Measurements from ENCODE around the gene FAM118B. TPM values are rescaled to one million over a fixed set of nuclear protein-coding genes. Genes with fewer than 3 reads are reported as not detected.

FAM118B gene
- total RNA-seq, 1 donor from 2014 or later, result 28.3 TPM

DNA sequence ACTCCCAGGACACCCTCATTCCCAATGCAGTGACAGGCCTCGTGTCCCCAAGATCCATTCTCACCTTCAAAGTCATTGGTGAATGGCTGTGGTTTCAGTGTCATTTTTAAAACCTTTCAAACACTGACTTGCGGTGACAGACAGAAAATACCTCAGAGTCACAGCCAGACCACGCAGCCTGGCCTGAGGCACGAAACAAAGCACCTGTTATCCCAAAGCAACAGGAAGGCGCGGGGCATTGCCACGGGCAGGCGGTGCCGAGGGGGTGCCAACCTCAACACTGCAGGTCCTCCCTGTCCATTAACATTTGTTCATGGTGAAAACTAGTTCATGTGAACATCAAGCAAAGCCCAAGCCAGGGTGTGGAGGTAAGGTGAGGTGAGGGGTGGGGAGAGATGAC lies 38.3 kb upstream of the FAM118B start:
- Mint-ChIP-seq H3K27me3 (ENCODE audit: low read depth, unreplicated experiment) (peaks cover 30% of the 10 kb centered on the region), H3K4me1 (ENCODE audit: low read depth, unreplicated experiment) (peaks cover 2% of the 10 kb centered on the region), H3K27ac (ENCODE audit: unreplicated experiment) (no peak overlapping the region), H3K9me3 (ENCODE audit: unreplicated experiment) (peaks cover 1% of the 10 kb centered on the region), H3K4me3 (ENCODE audit: unreplicated experiment) (no peak overlapping the region), H3K36me3 (ENCODE audit: low read depth, unreplicated experiment) (no peaks in the 10 kb centered on the region)
- Histone ChIP-seq H3K79me2 (ENCODE audit: insufficient read depth, low read length) (no peaks in the 10 kb centered on the region), H3K4me2 (ENCODE audit: low read length) (no peak overlapping the region), H4K20me1 (ENCODE audit: insufficient read depth, low read length) (no peaks in the 10 kb centered on the region), H3K27ac (ENCODE audit: low read depth, low read length) (no peak overlapping the region), H3K27me3 (ENCODE audit: insufficient read depth, low read length) (peaks cover 5% of the 10 kb centered on the region), H3K36me3 (ENCODE audit: insufficient read depth, low read length) (no peaks in the 10 kb centered on the region), H2AFZ (ENCODE audit: low read depth, low read length) (no peak overlapping the region), H3K4me3 (ENCODE audit: insufficient read depth, low read depth, low read length) (no peak overlapping the region), H3K9me3 (ENCODE audit: insufficient read depth, low read depth, low read length) (no peaks in the 10 kb centered on the region), H3K9ac (ENCODE audit: low read length) (no peak overlapping the region), H3K4me1 (ENCODE audit: insufficient read depth, low read length) (no peaks in the 10 kb centered on the region)
- no peak for DNase-seq (ENCODE audit: low read depth)
- no peak for TF ChIP-seq EZH2 (IDR thresholded peaks at IDR 0.05; ENCODE audit: insufficient read depth, low read length)
- TF ChIP-seq, protein P1, sequence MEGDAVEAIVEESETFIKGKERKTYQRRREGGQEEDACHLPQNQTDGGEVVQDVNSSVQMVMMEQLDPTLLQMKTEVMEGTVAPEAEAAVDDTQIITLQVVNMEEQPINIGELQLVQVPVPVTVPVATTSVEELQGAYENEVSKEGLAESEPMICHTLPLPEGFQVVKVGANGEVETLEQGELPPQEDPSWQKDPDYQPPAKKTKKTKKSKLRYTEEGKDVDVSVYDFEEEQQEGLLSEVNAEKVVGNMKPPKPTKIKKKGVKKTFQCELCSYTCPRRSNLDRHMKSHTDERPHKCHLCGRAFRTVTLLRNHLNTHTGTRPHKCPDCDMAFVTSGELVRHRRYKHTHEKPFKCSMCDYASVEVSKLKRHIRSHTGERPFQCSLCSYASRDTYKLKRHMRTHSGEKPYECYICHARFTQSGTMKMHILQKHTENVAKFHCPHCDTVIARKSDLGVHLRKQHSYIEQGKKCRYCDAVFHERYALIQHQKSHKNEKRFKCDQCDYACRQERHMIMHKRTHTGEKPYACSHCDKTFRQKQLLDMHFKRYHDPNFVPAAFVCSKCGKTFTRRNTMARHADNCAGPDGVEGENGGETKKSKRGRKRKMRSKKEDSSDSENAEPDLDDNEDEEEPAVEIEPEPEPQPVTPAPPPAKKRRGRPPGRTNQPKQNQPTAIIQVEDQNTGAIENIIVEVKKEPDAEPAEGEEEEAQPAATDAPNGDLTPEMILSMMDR (IDR thresholded peaks at IDR 0.05; ENCODE audit: insufficient read depth, low read depth, low read length), result no peak
- no peak for FAIRE-seq

DNA sequence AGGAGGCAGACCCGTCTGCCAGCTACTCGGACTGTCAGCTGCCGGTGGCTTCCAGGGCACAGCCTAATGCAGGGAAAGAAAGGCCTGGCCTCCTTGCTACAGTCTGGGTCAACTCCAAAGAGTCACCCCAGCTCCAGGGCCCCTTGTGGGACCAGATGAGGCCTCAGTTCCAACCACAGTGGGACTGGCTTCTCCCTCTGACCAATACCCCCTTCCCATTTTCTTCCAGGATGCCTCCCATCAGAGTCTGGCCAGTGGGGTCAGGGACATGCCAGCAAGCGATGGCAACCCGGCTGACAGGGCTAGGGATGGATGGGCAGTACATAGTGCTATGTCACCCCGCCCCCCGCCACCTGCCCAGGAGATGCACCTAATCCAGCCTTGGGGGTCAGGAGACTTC lies 36.8 kb upstream of the FAM118B start:
- Mint-ChIP-seq H3K27me3 (ENCODE audit: low read depth, unreplicated experiment) (peaks cover 30% of the 10 kb centered on the region), H3K36me3 (ENCODE audit: low read depth, unreplicated experiment) (peaks cover 1% of the 10 kb centered on the region), H3K4me3 (ENCODE audit: unreplicated experiment) (no peak overlapping the region), H3K4me1 (ENCODE audit: low read depth, unreplicated experiment) (peaks cover 2% of the 10 kb centered on the region), H3K27ac (ENCODE audit: unreplicated experiment) (no peak overlapping the region), H3K9me3 (ENCODE audit: unreplicated experiment) (peaks cover 1% of the 10 kb centered on the region)
- H2AFZ ChIP-seq (ENCODE audit: low read depth, low read length), result no peak overlapping the region
- H3K79me2 ChIP-seq (ENCODE audit: insufficient read depth, low read length), result no peaks in the 10 kb centered on the region
- DNase-seq (ENCODE audit: low read depth), result no peak
- H3K9ac ChIP-seq (ENCODE audit: low read length), result no peak overlapping the region
- H3K4me2 ChIP-seq (ENCODE audit: low read length), result no peak overlapping the region
- no peak overlapping the region for H3K4me3 ChIP-seq (ENCODE audit: insufficient read depth, low read depth, low read length)
- no peaks in the 10 kb centered on the region for H3K4me1 ChIP-seq (ENCODE audit: insufficient read depth, low read length)
- no peak for TF ChIP-seq EZH2 (IDR thresholded peaks at IDR 0.05; ENCODE audit: insufficient read depth, low read length)
- TF ChIP-seq, protein P1 (IDR thresholded peaks at IDR 0.05; ENCODE audit: insufficient read depth, low read depth, low read length), result no peak
- no peak for FAIRE-seq
- H4K20me1 ChIP-seq (ENCODE audit: insufficient read depth, low read length), result no peaks in the 10 kb centered on the region
- peaks cover 5% of the 10 kb centered on the region for H3K27me3 ChIP-seq (ENCODE audit: insufficient read depth, low read length)
- H3K27ac ChIP-seq (ENCODE audit: low read depth, low read length), result no peak overlapping the region
- no peaks in the 10 kb centered on the region for H3K9me3 ChIP-seq (ENCODE audit: insufficient read depth, low read depth, low read length)
- no peaks in the 10 kb centered on the region for H3K36me3 ChIP-seq (ENCODE audit: insufficient read depth, low read length)

DNA sequence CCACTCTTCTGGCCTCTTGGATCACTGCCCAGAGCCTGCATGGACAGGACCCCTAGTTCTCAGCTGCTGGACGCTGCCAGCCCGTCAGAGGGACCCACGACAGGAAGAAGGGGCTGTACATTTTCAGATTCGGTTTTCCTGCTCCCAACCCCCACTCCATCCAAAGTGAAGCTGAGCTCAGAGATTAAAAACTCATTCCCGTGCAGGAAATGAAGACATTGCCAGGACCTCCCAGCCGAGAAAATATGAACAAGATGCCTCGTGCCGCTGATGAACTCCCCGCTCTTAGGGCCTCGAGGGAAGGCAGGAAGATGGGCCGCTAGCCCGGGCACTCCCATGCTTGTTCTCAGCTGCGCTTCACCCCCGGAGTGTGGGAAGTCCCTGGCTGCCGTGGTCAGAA lies 36.2 kb upstream of the FAM118B start:
- no peak overlapping the region for H3K27ac Mint-ChIP-seq (ENCODE audit: unreplicated experiment)
- no peak for TF ChIP-seq EZH2 (IDR thresholded peaks at IDR 0.05; ENCODE audit: insufficient read depth, low read length)
- TF ChIP-seq, protein P1 (IDR thresholded peaks at IDR 0.05; ENCODE audit: insufficient read depth, low read depth, low read length), result no peak
- H3K9me3 ChIP-seq (ENCODE audit: insufficient read depth, low read depth, low read length), result no peaks in the 10 kb centered on the region
- H3K27me3 Mint-ChIP-seq (ENCODE audit: low read depth, unreplicated experiment), result peaks cover 30% of the 10 kb centered on the region
- H3K4me3 Mint-ChIP-seq (ENCODE audit: unreplicated experiment), result no peak overlapping the region
- H3K4me1 ChIP-seq (ENCODE audit: insufficient read depth, low read length), result no peaks in the 10 kb centered on the region
- peaks cover 4% of the 10 kb centered on the region for H3K9me3 Mint-ChIP-seq (ENCODE audit: unreplicated experiment)
- H3K4me2 ChIP-seq (ENCODE audit: low read length), result no peak overlapping the region
- H3K36me3 ChIP-seq (ENCODE audit: insufficient read depth, low read length), result no peaks in the 10 kb centered on the region
- no peaks in the 10 kb centered on the region for H4K20me1 ChIP-seq (ENCODE audit: insufficient read depth, low read length)
- H3K9ac ChIP-seq (ENCODE audit: low read length), result no peak overlapping the region
- no peaks in the 10 kb centered on the region for H3K79me2 ChIP-seq (ENCODE audit: insufficient read depth, low read length)
- peaks cover 2% of the 10 kb centered on the region for H3K4me1 Mint-ChIP-seq (ENCODE audit: low read depth, unreplicated experiment)
- FAIRE-seq (no peak), DNase-seq (ENCODE audit: low read depth) (no peak)
- H2AFZ ChIP-seq (ENCODE audit: low read depth, low read length), result no peak overlapping the region
- H3K27ac ChIP-seq (ENCODE audit: low read depth, low read length), result no peak overlapping the region
- H3K27me3 ChIP-seq (ENCODE audit: insufficient read depth, low read length), result peaks cover 5% of the 10 kb centered on the region
- H3K36me3 Mint-ChIP-seq (ENCODE audit: low read depth, unreplicated experiment), result peaks cover 1% of the 10 kb centered on the region
- no peak overlapping the region for H3K4me3 ChIP-seq (ENCODE audit: insufficient read depth, low read depth, low read length)

Data from astrocyte (in vitro differentiated cells and primary cell).